ENCODE results near the gene MEI4.
A peak's percentile ranks its signal among the peaks of the same experiment; 100 is the strongest.

Gene MEI4

DNA sequence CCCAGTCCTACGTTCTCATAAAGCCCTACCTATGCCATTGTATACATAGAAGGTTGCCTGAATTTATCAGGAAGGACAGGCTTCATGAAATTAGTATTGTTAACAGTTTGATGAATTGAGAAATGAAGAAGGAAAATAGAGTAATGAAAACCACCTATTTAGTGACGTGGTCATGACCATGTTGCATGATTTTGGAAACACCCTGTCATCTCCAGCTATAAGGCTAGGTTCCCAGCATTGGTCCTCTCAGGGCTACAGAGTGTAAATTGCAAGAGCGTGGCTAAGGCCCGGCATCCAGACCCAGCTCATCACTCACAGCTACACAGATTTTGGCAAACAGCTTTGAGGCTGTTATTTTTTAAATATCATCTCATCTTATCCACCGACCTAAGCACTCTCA, 203.6 kb downstream of the MEI4 start:
- DNase-seq (ENCODE audit: low read depth): no peak

DNA sequence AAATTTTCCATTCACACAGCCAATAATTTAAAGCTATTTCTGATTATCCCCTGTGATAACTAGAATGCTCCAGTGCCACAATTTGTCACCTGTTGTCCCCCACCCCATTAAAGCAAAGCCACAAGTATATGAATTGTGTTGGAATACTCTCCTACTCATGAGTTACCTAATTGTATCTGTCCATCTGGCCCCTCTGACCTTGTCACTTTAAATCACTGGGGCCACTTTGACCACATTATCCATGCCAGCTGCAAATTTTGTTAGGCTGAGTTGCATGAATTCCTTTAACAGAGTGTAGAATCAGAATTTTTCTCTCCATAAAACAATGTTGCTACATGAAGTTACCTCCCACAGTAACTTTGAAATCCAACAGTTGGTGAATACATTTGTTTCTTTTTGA, 204.6 kb downstream of the MEI4 start:
- TF ChIP-seq, protein P1, sequence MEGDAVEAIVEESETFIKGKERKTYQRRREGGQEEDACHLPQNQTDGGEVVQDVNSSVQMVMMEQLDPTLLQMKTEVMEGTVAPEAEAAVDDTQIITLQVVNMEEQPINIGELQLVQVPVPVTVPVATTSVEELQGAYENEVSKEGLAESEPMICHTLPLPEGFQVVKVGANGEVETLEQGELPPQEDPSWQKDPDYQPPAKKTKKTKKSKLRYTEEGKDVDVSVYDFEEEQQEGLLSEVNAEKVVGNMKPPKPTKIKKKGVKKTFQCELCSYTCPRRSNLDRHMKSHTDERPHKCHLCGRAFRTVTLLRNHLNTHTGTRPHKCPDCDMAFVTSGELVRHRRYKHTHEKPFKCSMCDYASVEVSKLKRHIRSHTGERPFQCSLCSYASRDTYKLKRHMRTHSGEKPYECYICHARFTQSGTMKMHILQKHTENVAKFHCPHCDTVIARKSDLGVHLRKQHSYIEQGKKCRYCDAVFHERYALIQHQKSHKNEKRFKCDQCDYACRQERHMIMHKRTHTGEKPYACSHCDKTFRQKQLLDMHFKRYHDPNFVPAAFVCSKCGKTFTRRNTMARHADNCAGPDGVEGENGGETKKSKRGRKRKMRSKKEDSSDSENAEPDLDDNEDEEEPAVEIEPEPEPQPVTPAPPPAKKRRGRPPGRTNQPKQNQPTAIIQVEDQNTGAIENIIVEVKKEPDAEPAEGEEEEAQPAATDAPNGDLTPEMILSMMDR (conservative IDR thresholded peaks at IDR 0.05; ENCODE audit: control insufficient read depth, insufficient read depth, low read depth, low read length): no peak
- H3K4me3 ChIP-seq (ENCODE audit: control insufficient read depth, low read depth, low read length): no peak overlapping the region
- DNase-seq (ENCODE audit: low read depth): no peak

More for the DNA sequence above, 203.6 kb downstream of the MEI4 start:
- TF ChIP-seq, protein P1 (conservative IDR thresholded peaks at IDR 0.05; ENCODE audit: control insufficient read depth, insufficient read depth, low read depth, low read length): no peak
- no peak overlapping the region for H3K4me3 ChIP-seq (ENCODE audit: control insufficient read depth, low read depth, low read length)

DNA sequence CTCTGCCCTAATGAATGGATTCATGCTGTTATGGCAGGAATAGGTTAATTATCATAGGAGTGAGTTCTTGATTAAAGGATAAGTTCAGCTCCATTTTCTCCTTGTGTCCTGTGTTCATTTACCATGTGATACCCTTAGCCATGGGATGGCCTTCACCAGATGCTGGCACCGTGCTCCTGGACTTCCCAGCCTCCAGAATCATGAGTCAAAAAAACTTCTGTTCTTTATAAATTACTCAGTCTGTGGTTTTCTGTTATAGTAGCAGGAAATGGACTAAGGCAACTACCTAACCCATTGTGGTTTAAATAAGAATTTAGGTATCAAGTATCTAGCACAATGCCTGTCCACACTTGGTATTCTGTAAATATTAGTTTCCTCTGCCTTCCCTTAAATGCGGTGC, 223.5 kb downstream of the MEI4 start:
- TF ChIP-seq, protein P1 (conservative IDR thresholded peaks at IDR 0.05; ENCODE audit: control insufficient read depth, insufficient read depth, low read depth, low read length): no peak
- peak; percentile 1 for DNase-seq (ENCODE audit: low read depth)

DNA sequence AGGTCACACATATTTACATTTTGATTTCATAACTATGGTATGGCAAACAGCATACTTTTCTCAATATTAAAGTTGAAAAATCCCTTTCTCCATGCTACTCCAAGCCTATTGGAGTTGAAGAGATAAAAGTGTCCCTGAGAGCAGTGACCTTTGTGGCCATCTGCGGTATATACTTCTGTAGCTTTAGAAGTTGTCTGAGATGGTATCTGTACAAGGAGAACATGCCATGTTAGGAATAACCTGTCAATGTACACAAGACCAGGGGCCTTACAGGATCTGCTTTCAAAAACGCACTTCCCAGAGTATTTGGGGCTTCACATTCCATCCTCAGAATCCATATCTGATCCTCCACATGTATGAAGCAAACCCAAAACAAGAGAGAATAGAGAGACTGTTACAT, 226.7 kb downstream of the MEI4 start:
- H3K4me3 ChIP-seq (ENCODE audit: control insufficient read depth, low read depth, low read length): no peak overlapping the region
- DNase-seq (ENCODE audit: low read depth): no peak
- TF ChIP-seq, protein P1 (conservative IDR thresholded peaks at IDR 0.05; ENCODE audit: control insufficient read depth, insufficient read depth, low read depth, low read length): no peak

More for the DNA sequence above, 223.5 kb downstream of the MEI4 start:
- H3K4me3 ChIP-seq (ENCODE audit: control insufficient read depth, low read depth, low read length): no peak overlapping the region

DNA sequence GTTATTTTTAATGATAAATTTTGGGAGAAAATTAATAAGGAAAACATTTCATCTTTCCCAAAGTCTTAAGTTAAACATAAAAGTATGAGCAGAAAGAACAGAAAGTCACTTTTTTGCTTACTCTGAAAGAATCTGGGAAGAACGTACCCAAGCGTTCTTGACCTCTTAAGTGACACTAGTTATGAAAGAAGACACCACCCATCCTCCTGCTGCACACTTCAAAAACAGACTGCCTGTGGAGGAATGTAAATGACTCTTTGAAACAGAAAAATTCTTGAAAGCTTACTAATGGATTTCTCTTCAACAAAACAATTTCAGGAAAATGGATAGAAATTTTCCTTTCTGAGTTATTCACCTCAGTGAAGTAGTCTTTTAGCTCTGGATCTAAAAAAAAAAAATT, 227.7 kb downstream of the MEI4 start:
- peak; percentile 34 for DNase-seq (ENCODE audit: low read depth)
- TF ChIP-seq, protein P1 (conservative IDR thresholded peaks at IDR 0.05; ENCODE audit: control insufficient read depth, insufficient read depth, low read depth, low read length): no peak

DNA sequence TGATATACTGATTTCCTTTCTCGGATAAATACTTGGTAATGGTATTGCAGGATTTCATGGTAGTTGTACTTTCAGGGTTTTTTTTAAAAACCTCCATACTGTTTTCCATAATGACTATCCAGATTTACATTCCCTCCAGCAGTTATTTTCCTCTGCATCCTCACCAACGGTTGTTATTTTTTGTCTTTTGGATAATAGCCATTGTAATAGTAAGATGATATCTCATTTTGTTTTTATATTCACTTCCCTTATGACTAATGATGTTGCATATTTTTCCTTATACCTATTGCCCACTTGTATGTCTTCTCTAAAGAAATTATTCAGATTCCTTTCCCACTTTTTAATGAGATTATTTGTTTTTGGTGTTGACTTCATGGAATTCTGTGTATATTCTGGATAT, 231.0 kb downstream of the MEI4 start:
- DNase-seq (ENCODE audit: low read depth): no peak
- TF ChIP-seq, protein P1 (conservative IDR thresholded peaks at IDR 0.05; ENCODE audit: control insufficient read depth, insufficient read depth, low read depth, low read length): no peak
- H3K4me3 ChIP-seq (ENCODE audit: control insufficient read depth, low read depth, low read length): no peak overlapping the region

More for the DNA sequence above, 227.7 kb downstream of the MEI4 start:
- no peak overlapping the region for H3K4me3 ChIP-seq (ENCODE audit: control insufficient read depth, low read depth, low read length)

DNA sequence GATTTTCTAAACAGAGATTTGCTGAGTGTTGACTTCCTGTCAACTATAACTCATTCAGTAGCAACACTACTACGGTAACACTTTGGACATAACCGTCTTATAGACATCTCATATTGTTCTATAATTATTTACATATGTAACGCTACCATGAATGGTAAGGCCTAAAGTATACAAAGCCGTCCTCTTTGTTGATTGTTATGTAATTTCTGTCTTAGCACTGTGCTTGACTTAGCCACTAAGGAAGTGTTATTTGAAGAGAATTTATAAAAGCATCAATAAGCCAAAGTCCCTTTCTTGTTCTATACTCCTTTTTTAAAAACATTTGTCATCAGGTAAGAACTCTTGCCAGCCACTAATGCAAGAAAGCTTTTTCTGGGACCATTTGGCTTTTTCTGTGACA, 240.6 kb downstream of the MEI4 start:
- TF ChIP-seq, protein P1 (conservative IDR thresholded peaks at IDR 0.05; ENCODE audit: control insufficient read depth, insufficient read depth, low read depth, low read length): no peak
- DNase-seq (ENCODE audit: low read depth): no peak
- no peak overlapping the region for H3K4me3 ChIP-seq (ENCODE audit: control insufficient read depth, low read depth, low read length)
